Measurements from ENCODE around the gene LNX2. TPM values are rescaled to one million over a fixed set of nuclear protein-coding genes. Genes with fewer than 3 reads are reported as not detected.
A peak's percentile ranks its signal among the peaks of the same experiment; 100 is the strongest.

LNX2 gene
- total RNA-seq, 1 donor from 2014 or later: 11.2 TPM

DNA sequence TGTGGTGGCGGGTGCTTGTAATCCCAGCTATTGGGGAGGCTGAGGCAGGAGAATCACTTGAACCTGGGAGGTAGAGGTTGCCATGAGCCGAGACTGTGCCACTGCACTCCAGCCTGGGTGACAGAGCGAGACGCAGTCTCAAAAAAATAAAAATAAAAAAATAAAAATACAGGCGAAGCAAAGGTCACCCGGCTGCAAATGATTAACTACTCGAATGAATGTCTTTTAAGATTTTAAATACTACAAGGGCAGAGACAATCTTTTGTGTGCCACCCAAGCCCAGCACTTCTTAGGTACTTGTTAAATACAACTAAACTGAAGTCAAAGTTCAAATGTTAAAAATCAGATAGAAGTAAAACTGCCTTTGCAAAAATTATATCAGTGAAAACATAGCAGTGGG, 6.7 kb downstream of the LNX2 start:
- TF ChIP-seq, protein P1, sequence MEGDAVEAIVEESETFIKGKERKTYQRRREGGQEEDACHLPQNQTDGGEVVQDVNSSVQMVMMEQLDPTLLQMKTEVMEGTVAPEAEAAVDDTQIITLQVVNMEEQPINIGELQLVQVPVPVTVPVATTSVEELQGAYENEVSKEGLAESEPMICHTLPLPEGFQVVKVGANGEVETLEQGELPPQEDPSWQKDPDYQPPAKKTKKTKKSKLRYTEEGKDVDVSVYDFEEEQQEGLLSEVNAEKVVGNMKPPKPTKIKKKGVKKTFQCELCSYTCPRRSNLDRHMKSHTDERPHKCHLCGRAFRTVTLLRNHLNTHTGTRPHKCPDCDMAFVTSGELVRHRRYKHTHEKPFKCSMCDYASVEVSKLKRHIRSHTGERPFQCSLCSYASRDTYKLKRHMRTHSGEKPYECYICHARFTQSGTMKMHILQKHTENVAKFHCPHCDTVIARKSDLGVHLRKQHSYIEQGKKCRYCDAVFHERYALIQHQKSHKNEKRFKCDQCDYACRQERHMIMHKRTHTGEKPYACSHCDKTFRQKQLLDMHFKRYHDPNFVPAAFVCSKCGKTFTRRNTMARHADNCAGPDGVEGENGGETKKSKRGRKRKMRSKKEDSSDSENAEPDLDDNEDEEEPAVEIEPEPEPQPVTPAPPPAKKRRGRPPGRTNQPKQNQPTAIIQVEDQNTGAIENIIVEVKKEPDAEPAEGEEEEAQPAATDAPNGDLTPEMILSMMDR (IDR thresholded peaks at IDR 0.05; ENCODE audit: borderline replicate concordance): no peak
- intact Hi-C loops (cut with micrococcal nuclease): no loop called here
- peaks cover 45% of the 10 kb centered on the region for H3K4me1 ChIP-seq
- H3K4me3 ChIP-seq: no peak overlapping the region
- no peak overlapping the region for H3K27ac ChIP-seq (replicated peaks)
- H3K27me3 ChIP-seq (ENCODE audit: low read depth): no peaks in the 10 kb centered on the region
- H3K36me3 ChIP-seq: peaks cover 14% of the 10 kb centered on the region
- H3K9me3 ChIP-seq (replicated peaks): peaks cover 15% of the 10 kb centered on the region
- DNase-seq: no peak

DNA sequence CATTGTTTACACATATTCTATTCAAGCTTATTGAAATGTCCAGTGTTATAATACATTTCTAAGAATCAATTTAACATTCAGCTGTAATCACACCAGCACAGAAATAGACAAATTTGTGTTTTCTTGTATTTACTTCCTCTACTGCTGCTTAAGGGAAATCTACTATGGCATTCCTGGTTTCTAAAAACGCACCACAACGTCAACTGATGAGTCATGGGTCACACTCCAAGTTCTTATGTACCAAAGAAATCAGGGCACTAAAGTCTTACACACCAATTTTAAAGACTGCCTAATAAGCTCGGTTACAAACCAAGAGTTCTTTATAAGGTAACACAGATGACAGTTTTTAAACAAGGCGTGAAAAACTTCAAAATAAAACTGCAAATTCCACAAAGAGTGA, 13.2 kb downstream of the LNX2 start:
- H3K4me3 ChIP-seq: peak overlapping the region; percentile 18
- intact Hi-C loops (cut with micrococcal nuclease): no loop called here
- no peaks in the 10 kb centered on the region for H3K36me3 ChIP-seq
- peak overlapping the region; percentile 66 for H3K27ac ChIP-seq (replicated peaks)
- H3K4me1 ChIP-seq: peaks cover 65% of the 10 kb centered on the region
- no peaks in the 10 kb centered on the region for H3K9me3 ChIP-seq (replicated peaks)
- no peaks in the 10 kb centered on the region for H3K27me3 ChIP-seq (ENCODE audit: low read depth)
- TF ChIP-seq, protein P1 (IDR thresholded peaks at IDR 0.05; ENCODE audit: borderline replicate concordance): no peak
- no peak for DNase-seq

DNA sequence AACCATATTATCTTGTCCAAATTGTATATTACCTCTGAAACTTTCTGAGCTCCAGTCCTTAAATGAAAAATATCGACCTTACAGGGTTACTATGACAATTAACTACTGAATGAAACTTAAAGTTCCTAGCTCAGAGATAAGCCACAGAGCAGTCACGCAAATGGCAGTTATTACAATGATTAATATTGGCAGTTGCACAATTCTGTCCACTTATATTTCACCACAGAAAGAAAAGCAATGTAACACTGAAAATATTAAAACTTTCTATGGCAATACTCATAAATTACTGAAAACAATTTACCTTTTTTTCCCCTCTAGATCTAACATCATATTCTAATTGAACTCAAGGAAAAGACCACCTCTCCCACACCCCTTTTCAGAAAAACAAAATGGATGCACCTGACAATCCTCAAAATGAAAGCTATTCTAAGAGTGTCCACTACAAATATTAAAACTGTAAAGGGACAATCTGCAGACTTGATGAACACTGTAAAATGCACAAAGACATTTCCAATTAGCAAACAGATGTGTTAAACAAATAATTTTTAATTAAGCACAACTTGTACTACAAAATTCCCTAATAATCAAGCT, 14.6 kb downstream of the LNX2 start:
- Histone ChIP-seq H3K27ac (replicated peaks) (peak overlapping the region; percentile 66), H3K4me1 (peaks cover 71% of the 10 kb centered on the region), H3K4me3 (no peak overlapping the region)

DNA sequence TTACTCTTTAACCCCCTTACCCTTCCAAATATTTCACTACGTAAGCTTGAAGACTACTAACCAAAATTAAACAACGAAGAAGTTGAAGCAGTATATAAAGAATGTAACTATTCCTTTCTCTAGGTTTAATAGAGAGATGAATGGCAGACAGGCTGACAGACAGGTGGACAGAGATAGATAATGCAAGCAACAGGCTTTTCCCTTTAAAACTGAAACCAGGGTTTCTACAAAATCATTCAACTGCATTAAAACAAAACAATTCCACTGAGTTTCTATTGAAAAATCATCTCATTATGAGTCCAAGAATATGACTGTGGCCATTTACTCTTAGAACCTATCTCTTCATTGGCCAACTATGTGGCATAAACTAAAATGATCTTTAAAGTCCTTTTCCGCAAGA, 15.2 kb downstream of the LNX2 start:
- H3K4me1 ChIP-seq: peaks cover 72% of the 10 kb centered on the region

More for the DNA sequence above, 14.6 kb downstream of the LNX2 start:
- TF ChIP-seq, protein P1 (IDR thresholded peaks at IDR 0.05; ENCODE audit: borderline replicate concordance): no peak
- Histone ChIP-seq H3K36me3 (no peaks in the 10 kb centered on the region), H3K9me3 (replicated peaks) (no peaks in the 10 kb centered on the region), H3K27me3 (ENCODE audit: low read depth) (no peaks in the 10 kb centered on the region)
- no peak for DNase-seq
- intact Hi-C loops (cut with micrococcal nuclease): no loop called here

DNA sequence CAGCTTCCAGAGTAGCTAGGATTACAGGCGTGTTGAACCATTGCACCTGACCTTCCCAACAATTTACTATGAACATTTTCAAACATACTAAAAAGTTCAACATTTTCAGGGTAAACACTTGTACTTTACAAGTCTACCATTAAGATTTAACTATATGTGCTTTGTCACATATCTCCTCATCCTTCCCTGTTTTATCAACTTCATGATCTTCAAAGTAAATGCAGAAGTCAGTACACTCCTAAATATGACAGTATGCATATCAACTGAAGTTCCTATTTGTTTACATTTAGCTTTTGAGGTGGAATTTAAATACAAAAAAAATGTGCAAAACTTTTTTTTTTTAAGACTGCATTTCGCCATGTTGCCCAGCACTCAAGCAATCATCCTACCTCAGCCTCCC, 18.5 kb downstream of the LNX2 start:
- Histone ChIP-seq H3K4me3 (no peak overlapping the region), H3K27me3 (ENCODE audit: low read depth) (no peaks in the 10 kb centered on the region), H3K27ac (replicated peaks) (no peak overlapping the region), H3K4me1 (peaks cover 75% of the 10 kb centered on the region), H3K9me3 (replicated peaks) (no peaks in the 10 kb centered on the region), H3K36me3 (no peaks in the 10 kb centered on the region)
- TF ChIP-seq, protein P1 (IDR thresholded peaks at IDR 0.05; ENCODE audit: borderline replicate concordance): no peak
- intact Hi-C loops (cut with micrococcal nuclease): no loop called here
- DNase-seq: no peak

More for the DNA sequence above, 15.2 kb downstream of the LNX2 start:
- intact Hi-C loops (cut with micrococcal nuclease): no loop called here
- no peaks in the 10 kb centered on the region for H3K27me3 ChIP-seq (ENCODE audit: low read depth)
- no peak for DNase-seq
- no peak overlapping the region for H3K4me3 ChIP-seq
- TF ChIP-seq, protein P1 (IDR thresholded peaks at IDR 0.05; ENCODE audit: borderline replicate concordance): no peak
- H3K36me3 ChIP-seq: no peaks in the 10 kb centered on the region
- H3K9me3 ChIP-seq (replicated peaks): no peaks in the 10 kb centered on the region
- peak overlapping the region; percentile 66 for H3K27ac ChIP-seq (replicated peaks)
